ENCODE results near the gene DYSF.

The DYSF gene

DNA sequence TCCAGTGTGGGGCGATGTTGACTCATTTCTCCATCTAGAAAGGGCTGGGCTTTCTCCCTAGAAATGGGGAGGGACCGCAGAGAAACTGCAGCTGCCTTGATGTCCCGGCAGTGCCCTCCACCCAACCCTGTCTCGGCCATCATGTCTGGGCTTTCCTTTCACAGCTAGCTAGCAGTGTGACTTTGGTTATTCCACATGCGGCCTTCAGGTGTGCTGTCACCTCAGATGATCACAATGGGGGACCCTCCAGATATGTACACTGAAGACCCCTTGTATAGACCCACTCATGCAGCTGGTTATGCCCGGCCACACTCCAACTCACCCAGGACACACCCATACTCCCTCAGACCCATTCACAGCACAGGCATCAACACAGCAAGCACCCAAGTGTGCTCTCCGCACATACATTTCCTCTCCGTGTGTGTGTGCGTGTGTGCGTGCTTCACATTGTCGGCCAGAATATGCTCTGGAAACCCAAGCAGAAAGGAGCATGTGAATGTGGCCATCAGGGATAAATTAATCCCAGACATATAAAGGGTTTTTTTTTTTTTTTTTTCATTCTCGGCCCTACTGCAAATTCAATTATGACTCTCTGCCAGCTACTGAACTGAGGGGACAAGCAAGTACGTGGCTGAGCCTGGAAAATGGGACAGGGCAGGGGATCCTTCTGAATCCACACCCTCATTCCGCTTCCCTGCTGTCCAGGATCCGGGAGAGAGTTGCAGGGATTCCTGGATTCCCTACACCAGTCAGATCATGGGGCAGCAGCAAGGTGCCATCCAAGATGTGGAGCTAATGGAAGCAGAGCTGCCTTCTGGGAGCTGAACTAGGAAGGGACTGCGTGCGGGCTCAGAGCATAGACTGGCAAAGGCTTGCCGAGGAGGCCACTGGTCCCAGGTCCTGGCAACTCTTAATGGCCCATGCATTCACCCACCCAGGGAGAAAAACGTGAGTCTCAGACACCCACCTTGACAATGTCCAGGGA, 240.2 kb downstream of the DYSF start:
- no peaks in the 10 kb centered on the region for H3K9me3 ChIP-seq (ENCODE audit: severe bottlenecking)
- ATAC-seq (ENCODE audit: low read depth), result no peak
- H3K36me3 ChIP-seq (ENCODE audit: low read depth), result no peaks in the 10 kb centered on the region
- no peak overlapping the region for H3K27ac ChIP-seq (ENCODE audit: poor library complexity, severe bottlenecking)
- H3K27me3 ChIP-seq (ENCODE audit: insufficient read depth, poor library complexity, severe bottlenecking), result no peaks in the 10 kb centered on the region
- DNase-seq (ENCODE audit: low spot score), result peak; percentile 23
- H3K4me3 ChIP-seq (ENCODE audit: severe bottlenecking), result no peak overlapping the region
- no peaks in the 10 kb centered on the region for H3K4me1 ChIP-seq (ENCODE audit: insufficient read depth, poor library complexity, severe bottlenecking)
- TF ChIP-seq CTCF (IDR thresholded peaks at IDR 0.05; ENCODE audit: poor library complexity, severe bottlenecking), result no peak

DNA sequence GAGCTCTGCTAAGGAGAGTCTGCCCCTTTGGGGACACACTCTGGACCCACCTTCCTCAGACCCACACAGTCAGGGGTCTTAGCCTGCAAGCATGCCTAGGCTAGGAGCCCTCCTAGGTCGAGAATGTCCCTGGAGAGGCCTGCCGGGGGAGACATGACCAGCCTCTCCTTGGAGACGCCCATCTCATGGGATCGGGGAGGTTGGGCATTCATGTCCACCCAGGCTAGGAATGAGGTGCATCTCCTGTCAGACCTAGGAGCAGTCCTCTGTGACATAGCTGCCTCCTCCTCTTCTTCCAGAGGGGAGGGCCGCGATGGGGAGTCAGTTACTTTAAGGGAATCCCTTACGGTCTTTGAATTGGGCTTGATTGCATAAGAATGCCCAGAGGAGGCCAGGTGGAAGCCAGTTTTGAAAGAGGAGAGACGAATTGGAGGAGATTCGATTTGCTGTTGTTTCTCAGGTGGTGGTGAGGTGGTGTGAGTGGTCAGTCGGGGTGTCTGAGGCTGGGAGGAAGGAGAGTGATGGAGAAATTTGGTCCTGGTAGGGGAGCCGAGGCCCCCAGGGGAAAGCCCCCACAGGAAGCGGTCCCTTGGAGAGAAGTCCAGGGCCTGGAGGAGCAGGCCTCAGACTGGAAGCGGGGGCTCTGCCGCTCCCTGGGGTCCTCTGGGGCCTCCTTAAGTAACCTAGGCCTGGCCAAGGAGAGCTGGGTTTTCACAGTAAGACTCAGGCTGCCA, 241.3 kb downstream of the DYSF start:
- H3K36me3 ChIP-seq (ENCODE audit: low read depth), result no peaks in the 10 kb centered on the region
- H3K27ac ChIP-seq (ENCODE audit: poor library complexity, severe bottlenecking), result no peak overlapping the region
- peak; percentile 36 for DNase-seq (ENCODE audit: low spot score)
- H3K4me1 ChIP-seq (ENCODE audit: insufficient read depth, poor library complexity, severe bottlenecking), result no peaks in the 10 kb centered on the region
- H3K27me3 ChIP-seq (ENCODE audit: insufficient read depth, poor library complexity, severe bottlenecking), result no peaks in the 10 kb centered on the region
- ATAC-seq (ENCODE audit: low read depth), result no peak
- TF ChIP-seq CTCF (IDR thresholded peaks at IDR 0.05; ENCODE audit: poor library complexity, severe bottlenecking), result no peak
- H3K4me3 ChIP-seq (ENCODE audit: severe bottlenecking), result no peak overlapping the region
- no peaks in the 10 kb centered on the region for H3K9me3 ChIP-seq (ENCODE audit: severe bottlenecking)

DNA sequence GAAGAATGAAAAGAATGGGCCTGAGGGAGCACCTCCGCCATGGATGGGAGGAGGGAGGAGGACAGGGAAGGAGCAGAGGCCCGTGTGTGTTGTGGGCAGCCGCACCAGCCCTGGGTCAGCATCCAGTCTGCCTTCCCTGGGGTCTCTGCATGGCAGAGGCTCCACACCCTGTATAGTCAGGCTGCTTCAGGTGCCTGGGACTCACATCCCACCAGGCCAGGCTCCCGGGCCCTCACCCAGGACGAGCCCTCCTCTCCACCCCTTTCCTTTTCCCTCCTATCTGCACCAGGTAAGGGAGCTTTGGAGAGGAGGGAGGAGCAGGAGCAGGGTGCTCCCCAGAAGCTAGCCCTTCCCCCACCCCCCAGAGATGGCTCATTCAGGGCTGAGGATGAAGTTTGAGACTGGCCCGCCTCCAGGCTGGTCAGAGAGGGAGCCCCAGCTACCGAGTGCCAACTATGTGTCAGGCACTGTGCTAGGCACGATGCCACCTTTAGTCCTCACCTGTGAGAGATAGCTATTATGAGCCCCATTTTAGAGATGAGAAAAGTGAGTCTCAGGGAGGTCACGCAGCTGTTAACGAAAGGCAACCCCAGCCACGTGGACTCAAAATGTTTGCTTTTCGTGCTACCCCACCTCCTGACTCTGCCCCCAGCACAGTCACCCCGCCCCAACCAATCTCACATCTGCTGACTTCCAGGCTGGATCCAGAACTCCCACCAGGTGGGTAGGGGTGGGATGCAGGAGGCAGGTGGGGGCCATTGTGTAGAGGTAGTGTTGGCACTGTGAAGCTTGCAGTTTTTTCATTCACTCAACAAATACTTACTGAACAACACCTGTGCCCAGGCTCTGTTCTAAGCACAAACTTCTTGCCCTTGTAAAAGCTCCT, 242.1 kb downstream of the DYSF start:
- no peak for TF ChIP-seq CTCF (IDR thresholded peaks at IDR 0.05; ENCODE audit: poor library complexity, severe bottlenecking)
- no peak for ATAC-seq (ENCODE audit: low read depth)
- no peaks in the 10 kb centered on the region for H3K9me3 ChIP-seq (ENCODE audit: severe bottlenecking)
- DNase-seq (ENCODE audit: low spot score), result peak; percentile 22
- H3K36me3 ChIP-seq (ENCODE audit: low read depth), result no peaks in the 10 kb centered on the region
- H3K27ac ChIP-seq (ENCODE audit: poor library complexity, severe bottlenecking), result no peak overlapping the region
- no peaks in the 10 kb centered on the region for H3K4me1 ChIP-seq (ENCODE audit: insufficient read depth, poor library complexity, severe bottlenecking)
- no peak overlapping the region for H3K4me3 ChIP-seq (ENCODE audit: severe bottlenecking)
- H3K27me3 ChIP-seq (ENCODE audit: insufficient read depth, poor library complexity, severe bottlenecking), result no peaks in the 10 kb centered on the region

- H3K4me1 ChIP-seq (ENCODE audit: insufficient read depth, poor library complexity, severe bottlenecking), result no peaks in the 10 kb centered on the region
- H3K27me3 ChIP-seq (ENCODE audit: insufficient read depth, poor library complexity, severe bottlenecking), result no peaks in the 10 kb centered on the region
- no peak for TF ChIP-seq CTCF (IDR thresholded peaks at IDR 0.05; ENCODE audit: poor library complexity, severe bottlenecking)
Observed at GRCh38 chr2:71696381-71696780, 243.0 kb downstream of the DYSF start.

More at GRCh38 chr2:71696381-71696780, 243.0 kb downstream of the DYSF start:
- no peak for ATAC-seq (ENCODE audit: low read depth)
- no peaks in the 10 kb centered on the region for H3K36me3 ChIP-seq (ENCODE audit: low read depth)
- H3K4me3 ChIP-seq (ENCODE audit: severe bottlenecking), result no peak overlapping the region
- H3K27ac ChIP-seq (ENCODE audit: poor library complexity, severe bottlenecking), result no peak overlapping the region
- no peaks in the 10 kb centered on the region for H3K9me3 ChIP-seq (ENCODE audit: severe bottlenecking)
- peak; percentile 20 for DNase-seq (ENCODE audit: low spot score)

Measured in RWPE2 (cell line).